Activated CD4-positive, CD25-positive, alpha-beta regulatory T cell treated with anti-CD3 and anti-CD28 coated beads, Interleukin-2, amount 50 U/mL, for 16 hours (primary cell): ENCODE results near the gene WASHC4.

ENCODE experiments used
- DNase-seq: peaks from one replicate; pipeline ENCODE4 v3.0.0-alpha.2; 2020; ENCODE audit warnings: low read depth, low spot score

WASHC4 gene

GRCh38 chr12:105209091-105209490 lies 101.6 kb downstream of the WASHC4 start:
- no peak for DNase-seq

GRCh38 chr12:105212438-105212837 lies 104.9 kb downstream of the WASHC4 start:
- no peak for DNase-seq

- no peak for DNase-seq
Measured at GRCh38 chr12:105214148-105214547, 106.6 kb downstream of the WASHC4 start.

GRCh38 chr12:105214670-105215375 lies 107.3 kb downstream of the WASHC4 start:
- DNase-seq: no peak

GRCh38 chr12:105218434-105218833 lies 110.9 kb downstream of the WASHC4 start:
- no peak for DNase-seq
